HEK293T (cell line): ENCODE data around the gene MBNL2.

Source experiments
- ARNT ChIP-seq: fragments of 450-650 bp; IDR thresholded peaks from 2 replicates; pipeline ENCODE4 v1.6.1; 2017; ENCODE audit warnings: mild to moderate bottlenecking
- BHLHE40 ChIP-seq: fragments of 450-650 bp; IDR thresholded peaks from 2 replicates; pipeline ENCODE4 v1.6.1; 2016; ENCODE audit warnings: mild to moderate bottlenecking, moderate library complexity, borderline replicate concordance
- CTBP1 ChIP-seq: fragments of 450-650 bp; IDR thresholded peaks from 2 replicates; pipeline ENCODE4 v1.6.1; 2016; ENCODE audit warnings: borderline replicate concordance
- FOXA1 ChIP-seq: fragments of 450-650 bp; IDR thresholded peaks from 2 replicates; pipeline ENCODE4 v1.6.1; 2016; ENCODE audit warnings: mild to moderate bottlenecking
- FOXK2 ChIP-seq: fragments of 450-650 bp; IDR thresholded peaks from 2 replicates; pipeline ENCODE4 v1.6.1; 2016; ENCODE audit warnings: mild to moderate bottlenecking
- FOXM1 ChIP-seq: fragments of 450-650 bp; IDR thresholded peaks from 2 replicates; pipeline ENCODE4 v1.6.1; 2017; ENCODE audit warnings: mild to moderate bottlenecking, borderline replicate concordance
- HDGF ChIP-seq: fragments of 450-650 bp; IDR thresholded peaks from 2 replicates; pipeline ENCODE4 v1.6.1; 2017; ENCODE audit warnings: antibody characterized with exemption, borderline replicate concordance
- L3MBTL2 ChIP-seq: fragments of 450-650 bp; conservative IDR thresholded peaks from 2 replicates; pipeline ENCODE4 v1.6.1; 2016; ENCODE audit warnings: mild to moderate bottlenecking
- NFRKB ChIP-seq: fragments of 450-650 bp; IDR thresholded peaks from 2 replicates; pipeline ENCODE4 v1.6.1; 2016; ENCODE audit warnings: mild to moderate bottlenecking, moderate library complexity
- PKNOX1 ChIP-seq: fragments of 450-650 bp; IDR thresholded peaks from 2 replicates; pipeline ENCODE4 v1.6.1; 2016
- SP1 ChIP-seq: fragments of 450-650 bp; IDR thresholded peaks from 2 replicates; pipeline ENCODE4 v1.6.1; 2017
- TARDBP ChIP-seq: fragments of 450-650 bp; IDR thresholded peaks from 2 replicates; pipeline ENCODE4 v1.6.1; 2016
- ZNF384 ChIP-seq: fragments of 450-650 bp; IDR thresholded peaks from 2 replicates; pipeline ENCODE4 v1.6.1; 2016

GRCh38 chr13:97223711-97224541, 1.8 kb downstream of the MBNL2 start:
- TF ChIP-seq L3MBTL2 (no peak), HDGF (no peak), ARNT (no peak), TARDBP (no peak), SP1 (no peak), FOXA1 (no peak), ZNF384 (no peak), PKNOX1 (no peak), FOXK2 (no peak), FOXM1 (no peak), NFRKB (no peak), BHLHE40 (no peak), CTBP1 (no peak)
